Measurements from ENCODE around the gene INTS4. TPM values are rescaled to one million over a fixed set of nuclear protein-coding genes. Genes with fewer than 3 reads are reported as not detected.

Gene INTS4
- total RNA-seq, 1 donor from 2014 or later = 32.5 TPM

GRCh38 chr11:78027759-78028158, 33.3 kb upstream of the INTS4 start:
- no peak overlapping the region for H3K4me3 ChIP-seq (ENCODE audit: low read depth, low read length)
- H3K27me3 ChIP-seq (ENCODE audit: control insufficient read depth, insufficient read depth, low read length) = no peaks in the 10 kb centered on the region
- no peak for TF ChIP-seq CTCF (IDR thresholded peaks at IDR 0.05; ENCODE audit: insufficient read depth, low read length, poor library complexity, severe bottlenecking)
- no peak for DNase-seq (ENCODE audit: low read depth)
- no peaks in the 10 kb centered on the region for H3K36me3 ChIP-seq (ENCODE audit: control insufficient read depth, insufficient read depth, low read length)

- Histone ChIP-seq H3K4me3 (ENCODE audit: low read depth, low read length) (no peak overlapping the region), H3K27me3 (ENCODE audit: control insufficient read depth, insufficient read depth, low read length) (no peaks in the 10 kb centered on the region), H3K36me3 (ENCODE audit: control insufficient read depth, insufficient read depth, low read length) (no peaks in the 10 kb centered on the region)
- DNase-seq (ENCODE audit: low read depth) = no peak
- no peak for TF ChIP-seq CTCF (IDR thresholded peaks at IDR 0.05; ENCODE audit: insufficient read depth, low read length, poor library complexity, severe bottlenecking)
These were observed 30.9 kb upstream of the INTS4 start for GRCh38 chr11:78025378-78025777.

- no peaks in the 10 kb centered on the region for H3K36me3 ChIP-seq (ENCODE audit: control insufficient read depth, insufficient read depth, low read length)
- TF ChIP-seq CTCF (IDR thresholded peaks at IDR 0.05; ENCODE audit: insufficient read depth, low read length, poor library complexity, severe bottlenecking) = no peak
- H3K4me3 ChIP-seq (ENCODE audit: low read depth, low read length) = peak overlapping the region; percentile 53
- H3K27me3 ChIP-seq (ENCODE audit: control insufficient read depth, insufficient read depth, low read length) = no peaks in the 10 kb centered on the region
- no peak for DNase-seq (ENCODE audit: low read depth)
These were observed 29.0 kb upstream of the INTS4 start for GRCh38 chr11:78023426-78023825.

- H3K4me3 ChIP-seq (ENCODE audit: low read depth, low read length) = peak within 1 kb of the TSS; percentile 53
- no peak for DNase-seq (ENCODE audit: low read depth)
- no peaks in the 10 kb centered on the region for H3K36me3 ChIP-seq (ENCODE audit: control insufficient read depth, insufficient read depth, low read length)
- TF ChIP-seq CTCF (IDR thresholded peaks at IDR 0.05; ENCODE audit: insufficient read depth, low read length, poor library complexity, severe bottlenecking) = no peak
- H3K27me3 ChIP-seq (ENCODE audit: control insufficient read depth, insufficient read depth, low read length) = no peaks in the 10 kb centered on the region
These were observed 28.2 kb upstream of the INTS4 start, which contains the start of gene KCTD14 for GRCh38 chr11:78022397-78023396. Gene KCTD14, minus strand, starts transcription at chr11:78023276. Its CDS starts 27 bp downstream, at chr11:78023249.

GRCh38 chr11:78021611-78022010, 27.1 kb upstream of the INTS4 start:
- no peak for DNase-seq (ENCODE audit: low read depth)
- no peak overlapping the region for H3K4me3 ChIP-seq (ENCODE audit: low read depth, low read length)
- no peak for TF ChIP-seq CTCF (IDR thresholded peaks at IDR 0.05; ENCODE audit: insufficient read depth, low read length, poor library complexity, severe bottlenecking)
- H3K36me3 ChIP-seq (ENCODE audit: control insufficient read depth, insufficient read depth, low read length) = no peaks in the 10 kb centered on the region
- H3K27me3 ChIP-seq (ENCODE audit: control insufficient read depth, insufficient read depth, low read length) = no peaks in the 10 kb centered on the region
